Sigmoid colon (tissue), 7 donors: ENCODE results near the gene NEURL2. TPM values are rescaled to one million over a fixed set of nuclear protein-coding genes. Genes with fewer than 3 reads are reported as not detected.

Experiments
- DNase-seq: peaks from one replicate; pipeline ENCODE4 v3.0.0-alpha.2; 2019
- H3K27ac ChIP-seq, 4 donors: fragments of 200-600 bp; sonication (generic); one replicate each; pipeline ENCODE4 v1.5.1; 2016 to 2019; ENCODE audit warnings: mild to moderate bottlenecking in 1 of 4
- H3K27me3 ChIP-seq, 3 donors: fragments of 200-600 bp; sonication (generic); one replicate each; pipeline ENCODE4 v1.5.1; 2019; ENCODE audit warnings: mild to moderate bottlenecking in 1 of 3
- H3K36me3 ChIP-seq, 4 donors: fragments of 200-600 bp; sonication (generic); one replicate each; pipeline ENCODE4 v1.5.1; 2016 to 2019
- H3K4me1 ChIP-seq, 4 donors: fragments of 200-600 bp; sonication (generic); one replicate each; pipeline ENCODE4 v1.5.1; 2017 to 2019
- H3K4me3 ChIP-seq, 4 donors: fragments of 200-600 bp; sonication (generic); one replicate each; pipeline ENCODE4 v1.5.1; 2017 to 2019; ENCODE audit warnings: mild to moderate bottlenecking in 2 of 4, moderate library complexity in 1 of 4
- H3K9me3 ChIP-seq, 4 donors: fragments of 200-600 bp in 3 of 4; sonication (generic) in 3 of 4; one replicate each; pipeline versions ENCODE4 v1.5.1 to v1.6.1; 2013 to 2019
- EP300 ChIP-seq, 4 donors: sonication (generic); formaldehyde crosslinking; IDR thresholded peaks; one replicate each; pipeline ENCODE4 v1.6.1; 2017; ENCODE audit warnings: antibody characterized with exemption in 4 of 4
- POLR2A ChIP-seq, 2 donors: fragments of 450-650 bp; IDR thresholded peaks; one replicate each; pipeline ENCODE4 v1.6.1; 2016; ENCODE audit warnings: antibody characterized with exemption in 2 of 2, mild to moderate bottlenecking in 2 of 2, moderate library complexity in 2 of 2
- POLR2AphosphoS5 ChIP-seq, 4 donors: sonication (generic); formaldehyde crosslinking; IDR thresholded peaks; one replicate each; pipeline ENCODE4 v1.6.1; 2017; ENCODE audit warnings: antibody characterized with exemption in 4 of 4
- WGBS, 2 donors: extraction: QIAGEN DNeasy Blood & Tissue Kit; methylation state at CpG; one replicate each; pipeline ENCODE4 v1.1.7; 2013; 5-methylcytosine and 5-hydroxymethylcytosine counted together
- intact Hi-C: fragments of 100-400 bp; cut with DNase I; formaldehyde crosslinking; loops from one replicate; pipeline ENCODE4 v1.15.1; 2023
- polyA plus RNA-seq, 3 donors: library from polyadenylated mRNA; stranded (reverse); fragments of 200-250 nt; gene quantifications; one replicate each; pipeline ENCODE4 v1.2.3, GENCODE V29; 2013
- total RNA-seq, 4 donors: library from RNA; depleted of rRNA; stranded (reverse); fragments of >200 nt; gene quantifications; one replicate each; pipeline ENCODE4 v1.1.0, GENCODE V29; 2016
- TF ChIP-seq, protein P1 (sequence below), 4 experiments: fragments of 450-650 bp in 3 of 4; fragments of 200-600 bp in 1 of 4; IDR thresholded peaks; one replicate each; pipeline ENCODE4 v1.5.1; 2016 to 2019; ENCODE audit warnings: antibody characterized with exemption in 4 of 4, mild to moderate bottlenecking in 3 of 4, moderate library complexity in 2 of 4
- donor health status: healthy with polysubstance abuse.
- donor health status: Bipolar disorder and iron deficiency.
- donor health status: healthy.

The NEURL2 gene
- total and polyA plus RNA-seq, 7 donors, result 1.8 to 25.8 (median 18.9) TPM

DNA sequence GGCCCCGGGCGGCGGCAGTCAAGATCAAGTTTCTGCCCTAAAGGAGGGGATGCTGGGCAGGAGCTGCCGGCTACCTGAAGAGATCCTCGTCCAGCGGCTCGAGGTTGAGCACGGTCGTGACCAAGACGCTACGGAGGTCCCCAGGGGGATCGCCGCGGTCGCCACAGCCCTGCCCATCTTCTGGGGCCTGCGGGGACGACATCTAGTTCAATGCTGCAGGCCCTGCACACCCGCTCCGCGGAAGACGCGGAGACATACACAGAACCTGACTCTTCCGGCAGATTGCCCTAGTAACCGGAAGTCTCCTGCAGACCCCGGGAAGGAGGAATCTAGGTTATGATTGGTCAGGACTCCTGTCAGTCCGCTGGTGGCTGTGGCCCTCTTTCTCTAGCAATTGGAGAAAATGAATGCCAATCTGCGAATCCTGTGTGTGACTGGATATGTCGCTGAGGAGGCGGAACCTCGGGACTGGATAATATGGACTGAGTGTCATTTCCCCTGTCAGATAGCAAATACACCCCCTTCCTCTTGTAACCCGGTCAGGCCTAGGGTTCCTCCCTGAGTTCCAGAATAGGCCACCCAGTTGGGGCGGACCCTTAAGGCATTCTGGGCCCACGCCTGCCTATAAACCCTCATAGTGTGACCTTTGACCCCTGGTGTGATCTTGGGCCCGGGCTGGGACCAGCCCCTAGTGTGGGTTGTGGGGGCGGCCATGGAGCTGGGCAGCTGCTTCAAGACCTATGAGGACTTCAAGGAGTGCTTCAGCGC, 33.7 kb downstream of the NEURL2 start, which contains the start of the genes ACOT8 and ZSWIM3:
Gene ACOT8, minus strand, starts transcription at position 279 of the 768 bp plus-strand sequence. Its CDS starts 77 bp downstream, at position 202.
Gene ZSWIM3, plus strand, starts transcription at position 501 of the 768 bp plus-strand sequence. Its CDS starts 212 bp downstream, at position 713.
- Histone ChIP-seq H3K27me3 (no peaks in the 10 kb centered on the region), H3K36me3 (peaks cover 0 to 12% (median 2%) of the 10 kb centered on the region in 4 donors), H3K4me1 (peaks cover 0 to 46% (median 34%) of the 10 kb centered on the region in 4 donors), H3K9me3 (no peaks in the 10 kb centered on the region), H3K4me3 (peak within 1 kb of the TSS; percentile 57 to 91 (median 78)), H3K27ac (peak within 1 kb of the TSS; percentile 83 to 85 (median 84))
- TF ChIP-seq POLR2AphosphoS5 (IDR thresholded peaks at IDR 0.05) (peak; percentile 38 to 85 (median 84)), EP300 (IDR thresholded peaks at IDR 0.05) (no peak), POLR2A (IDR thresholded peaks at IDR 0.05) (peak; percentile 52 to 54)
- TF ChIP-seq, protein P1, sequence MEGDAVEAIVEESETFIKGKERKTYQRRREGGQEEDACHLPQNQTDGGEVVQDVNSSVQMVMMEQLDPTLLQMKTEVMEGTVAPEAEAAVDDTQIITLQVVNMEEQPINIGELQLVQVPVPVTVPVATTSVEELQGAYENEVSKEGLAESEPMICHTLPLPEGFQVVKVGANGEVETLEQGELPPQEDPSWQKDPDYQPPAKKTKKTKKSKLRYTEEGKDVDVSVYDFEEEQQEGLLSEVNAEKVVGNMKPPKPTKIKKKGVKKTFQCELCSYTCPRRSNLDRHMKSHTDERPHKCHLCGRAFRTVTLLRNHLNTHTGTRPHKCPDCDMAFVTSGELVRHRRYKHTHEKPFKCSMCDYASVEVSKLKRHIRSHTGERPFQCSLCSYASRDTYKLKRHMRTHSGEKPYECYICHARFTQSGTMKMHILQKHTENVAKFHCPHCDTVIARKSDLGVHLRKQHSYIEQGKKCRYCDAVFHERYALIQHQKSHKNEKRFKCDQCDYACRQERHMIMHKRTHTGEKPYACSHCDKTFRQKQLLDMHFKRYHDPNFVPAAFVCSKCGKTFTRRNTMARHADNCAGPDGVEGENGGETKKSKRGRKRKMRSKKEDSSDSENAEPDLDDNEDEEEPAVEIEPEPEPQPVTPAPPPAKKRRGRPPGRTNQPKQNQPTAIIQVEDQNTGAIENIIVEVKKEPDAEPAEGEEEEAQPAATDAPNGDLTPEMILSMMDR (IDR thresholded peaks at IDR 0.05), result no peak
- intact Hi-C loops, result no loop called here
- WGBS, 2 donors, result 0% methylated on average over 36 of the region's 36 CpGs
- peak; percentile 99 for DNase-seq

DNA sequence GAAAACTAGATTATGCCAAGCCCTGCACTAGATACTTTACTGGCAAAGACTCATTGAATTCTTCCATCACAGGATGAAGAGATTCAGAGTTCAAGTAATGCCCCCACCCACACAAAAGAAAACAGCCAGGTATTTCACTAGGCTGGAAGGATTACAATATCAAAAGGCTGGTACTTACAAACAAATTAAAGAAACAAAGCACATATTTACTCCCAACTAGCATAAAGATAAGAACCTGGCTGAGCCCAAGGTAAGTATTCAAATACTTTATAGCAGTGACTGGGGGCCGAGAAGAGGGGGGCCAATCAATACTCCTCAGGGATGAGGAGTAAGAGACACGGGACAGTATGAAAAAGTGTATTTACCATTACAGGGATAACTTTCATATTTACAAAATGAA, 37.5 kb downstream of the NEURL2 start:
- WGBS, 2 donors, result 71 to 86% methylated on average over 2 of the region's 2 CpGs

DNA sequence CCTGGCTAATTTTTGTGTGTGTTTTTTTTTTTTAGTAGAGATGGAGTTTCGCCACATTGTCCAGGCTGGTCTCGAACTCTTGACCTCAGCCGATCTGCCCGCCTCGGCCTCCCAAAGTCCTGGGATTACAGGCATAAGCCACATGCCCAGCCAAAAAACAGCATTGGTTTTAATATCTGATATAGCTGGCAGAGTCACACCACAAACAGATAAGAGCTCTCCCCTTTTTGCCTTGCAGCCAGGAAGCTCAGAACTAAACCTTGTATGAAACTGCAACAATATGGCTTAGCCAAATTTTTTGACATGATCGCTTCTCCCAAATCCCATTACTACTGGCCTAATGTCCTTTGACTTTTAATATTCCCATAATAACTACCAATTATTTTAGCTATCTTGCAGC, 38.7 kb downstream of the NEURL2 start:
- H3K27ac ChIP-seq, result no peak overlapping the region
- TF ChIP-seq POLR2AphosphoS5 (IDR thresholded peaks at IDR 0.05), result no peak
- WGBS, 2 donors, result 96 to 97% methylated on average over 6 of the region's 6 CpGs
- no peaks in the 10 kb centered on the region for H3K27me3 ChIP-seq
- intact Hi-C loops, result no loop called here
- H3K9me3 ChIP-seq, result no peaks in the 10 kb centered on the region
- no peak overlapping the region for H3K4me3 ChIP-seq
- no peak for DNase-seq
- H3K36me3 ChIP-seq, result peaks cover 3 to 41% (median 9%) of the 10 kb centered on the region in 4 donors
- peaks cover 0 to 28% (median 21%) of the 10 kb centered on the region in 4 donors for H3K4me1 ChIP-seq

More for the DNA sequence above, 37.5 kb downstream of the NEURL2 start:
- Histone ChIP-seq H3K4me1 (peaks cover 0 to 38% (median 30%) of the 10 kb centered on the region in 4 donors), H3K27ac (no peak overlapping the region), H3K27me3 (no peaks in the 10 kb centered on the region), H3K9me3 (no peaks in the 10 kb centered on the region), H3K36me3 (peaks cover 0 to 30% (median 3%) of the 10 kb centered on the region in 4 donors), H3K4me3 (no peak overlapping the region)
- intact Hi-C loops, result no loop called here
- TF ChIP-seq POLR2AphosphoS5 (IDR thresholded peaks at IDR 0.05), result no peak
- no peak for TF ChIP-seq EP300 (IDR thresholded peaks at IDR 0.05)
- TF ChIP-seq POLR2A (IDR thresholded peaks at IDR 0.05), result no peak
- TF ChIP-seq, protein P1 (IDR thresholded peaks at IDR 0.05), result no peak
- no peak for DNase-seq

DNA sequence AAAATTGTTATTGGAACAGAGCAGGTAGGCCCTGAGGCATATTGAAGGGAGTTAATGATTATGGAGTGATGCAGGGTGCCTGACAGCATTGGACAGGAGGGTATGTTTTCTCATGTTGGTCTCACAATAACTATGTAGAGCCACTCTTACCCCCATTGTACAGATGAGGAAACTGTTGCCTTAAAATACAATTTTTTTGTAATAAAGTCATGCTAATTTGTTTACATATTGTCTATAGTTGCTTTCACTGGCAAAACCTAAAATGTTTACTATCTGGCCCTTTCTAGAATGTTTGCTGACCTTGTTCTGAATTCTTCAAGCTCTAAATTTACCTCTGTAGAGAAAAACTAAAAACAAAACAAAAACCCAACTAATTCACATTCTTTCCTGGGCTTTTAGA, 39.5 kb downstream of the NEURL2 start:
- H3K36me3 ChIP-seq, result peaks cover 3 to 50% (median 9%) of the 10 kb centered on the region in 4 donors
- TF ChIP-seq POLR2AphosphoS5 (IDR thresholded peaks at IDR 0.05), result no peak
- TF ChIP-seq POLR2A (IDR thresholded peaks at IDR 0.05), result no peak
- no peak for TF ChIP-seq EP300 (IDR thresholded peaks at IDR 0.05)
- TF ChIP-seq, protein P1 (IDR thresholded peaks at IDR 0.05), result no peak
- peaks cover 0 to 25% (median 19%) of the 10 kb centered on the region in 4 donors for H3K4me1 ChIP-seq
- intact Hi-C loops, result no loop called here
- H3K9me3 ChIP-seq, result no peaks in the 10 kb centered on the region
- H3K27me3 ChIP-seq, result no peaks in the 10 kb centered on the region
- no peak for DNase-seq
- no peak overlapping the region for H3K27ac ChIP-seq
- H3K4me3 ChIP-seq, result no peak overlapping the region

DNA sequence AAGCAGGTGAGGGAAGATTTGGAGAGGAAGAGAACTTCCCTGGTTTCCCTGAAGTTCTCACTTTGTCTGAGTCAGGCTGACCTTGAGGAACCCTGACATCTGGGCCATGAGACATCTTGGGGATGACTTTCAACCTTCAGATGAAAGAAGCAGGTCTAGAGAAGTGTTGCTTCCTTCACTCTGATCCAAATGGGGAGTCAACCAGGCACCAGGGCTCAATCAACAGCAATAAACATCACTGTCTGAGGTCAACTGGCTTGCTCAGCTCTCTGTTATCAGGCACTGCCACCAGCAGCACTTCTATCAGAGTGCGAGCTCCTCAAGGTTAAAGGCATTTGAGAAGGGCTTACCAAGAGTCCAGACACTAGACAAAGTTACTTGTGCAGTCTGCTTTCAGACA, 40.1 kb downstream of the NEURL2 start:
- H3K27ac ChIP-seq, result no peak overlapping the region
- TF ChIP-seq, protein P1 (IDR thresholded peaks at IDR 0.05), result no peak
- TF ChIP-seq POLR2AphosphoS5 (IDR thresholded peaks at IDR 0.05) (no peak), EP300 (IDR thresholded peaks at IDR 0.05) (no peak), POLR2A (IDR thresholded peaks at IDR 0.05) (no peak)
- no peak overlapping the region for H3K4me3 ChIP-seq
- no peaks in the 10 kb centered on the region for H3K9me3 ChIP-seq
- peaks cover 0 to 19% (median 14%) of the 10 kb centered on the region in 4 donors for H3K4me1 ChIP-seq
- DNase-seq, result no peak
- WGBS, 2 donors, result 97 to 99% methylated on average over 1 of the region's 1 CpG
- intact Hi-C loops, result no loop called here
- no peaks in the 10 kb centered on the region for H3K27me3 ChIP-seq
- peaks cover 7 to 55% (median 9%) of the 10 kb centered on the region in 4 donors for H3K36me3 ChIP-seq
